ENCODE measurements around the gene PRR33. TPM values are rescaled to one million over a fixed set of nuclear protein-coding genes. Genes with fewer than 3 reads are reported as not detected.
A peak's percentile ranks its signal among the peaks of the same experiment; 100 is the strongest.
"Not testable (repeated sequence)": the region's sequence is repeated elsewhere in the genome, so short reads cannot be mapped to it uniquely, and the experiment has no call there.

Gene PRR33
- total RNA-seq, 2 donors from 2014 or later: not detected

- Mint-ChIP-seq H3K36me3 (ENCODE audit: insufficient read depth in 2 of 2) (no peaks in the 10 kb centered on the region), H3K27me3 (ENCODE audit: low read depth) (no peaks in the 10 kb centered on the region), H3K4me3 (no peak overlapping the region), H3K4me1 (ENCODE audit: low read depth) (peaks cover 9% of the 10 kb centered on the region), H3K9me3 (no peaks in the 10 kb centered on the region), H3K27ac (no peak overlapping the region)
- DNase-seq (peak in 1 of 2 donors; percentile 42), ATAC-seq (replicated peaks in 1 of 2) (no peak)
Observed at GRCh38 chr11:1876361-1877063, 15.2 kb downstream of the PRR33 start.

DNA sequence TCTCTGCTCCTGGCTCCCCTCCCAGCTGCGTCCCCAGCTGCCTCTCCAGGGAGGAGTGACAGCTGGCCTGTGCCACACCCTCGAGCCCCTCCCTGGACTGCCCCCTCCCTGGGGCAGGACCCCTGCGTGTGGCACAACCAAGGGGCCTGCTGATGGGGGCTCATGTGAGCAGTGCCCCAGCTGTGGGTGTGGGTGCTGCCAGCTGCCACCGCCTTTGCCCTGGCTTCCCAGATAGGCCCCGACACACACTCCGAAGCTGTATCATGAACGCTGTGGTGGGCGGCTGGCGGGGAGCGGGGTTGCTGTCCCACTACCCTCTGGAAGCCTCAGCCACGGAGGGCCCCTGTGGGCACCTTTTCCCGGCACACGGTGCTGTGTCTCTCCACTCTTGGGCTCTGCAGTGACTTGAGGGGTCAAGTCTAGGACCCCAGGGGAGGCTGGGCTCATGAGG lies 15.8 kb downstream of the PRR33 start:
- not testable (repeated sequence) for H3K27me3 Mint-ChIP-seq (ENCODE audit: low read depth); H3K27ac Mint-ChIP-seq; H3K4me3 Mint-ChIP-seq; H3K9me3 Mint-ChIP-seq; DNase-seq; H3K36me3 Mint-ChIP-seq (ENCODE audit: insufficient read depth in 2 of 2); ATAC-seq (replicated peaks in 1 of 2)
- peaks cover 12% of the 10 kb centered on the region for H3K4me1 Mint-ChIP-seq (ENCODE audit: low read depth)

- no peaks in the 10 kb centered on the region for H3K9me3 Mint-ChIP-seq
- H3K4me3 Mint-ChIP-seq: no peak overlapping the region
- H3K4me1 Mint-ChIP-seq (ENCODE audit: low read depth): peaks cover 18% of the 10 kb centered on the region
- DNase-seq: peak in 1 of 2 donors; percentile 1
- H3K36me3 Mint-ChIP-seq (ENCODE audit: insufficient read depth in 2 of 2): no peaks in the 10 kb centered on the region
- no peaks in the 10 kb centered on the region for H3K27me3 Mint-ChIP-seq (ENCODE audit: low read depth)
- H3K27ac Mint-ChIP-seq: no peak overlapping the region
- no peak for ATAC-seq (replicated peaks in 1 of 2)
Observed at GRCh38 chr11:1875093-1875850, 16.4 kb downstream of the PRR33 start.

GRCh38 chr11:1874441-1875092 lies 17.1 kb downstream of the PRR33 start:
- H3K4me3 Mint-ChIP-seq; H3K27me3 Mint-ChIP-seq (ENCODE audit: low read depth); ATAC-seq (replicated peaks in 1 of 2); H3K9me3 Mint-ChIP-seq; H3K36me3 Mint-ChIP-seq (ENCODE audit: insufficient read depth in 2 of 2); H3K27ac Mint-ChIP-seq: not testable (repeated sequence)
- H3K4me1 Mint-ChIP-seq (ENCODE audit: low read depth): peaks cover 22% of the 10 kb centered on the region
- DNase-seq: peak in 1 of 2 donors; percentile 0

- H3K27ac Mint-ChIP-seq; H3K36me3 Mint-ChIP-seq (ENCODE audit: insufficient read depth in 2 of 2); H3K9me3 Mint-ChIP-seq; H3K27me3 Mint-ChIP-seq (ENCODE audit: low read depth); H3K4me3 Mint-ChIP-seq; DNase-seq; ATAC-seq (replicated peaks in 1 of 2): not testable (repeated sequence)
- H3K4me1 Mint-ChIP-seq (ENCODE audit: low read depth): peaks cover 30% of the 10 kb centered on the region
Observed at GRCh38 chr11:1873813-1874150, 17.9 kb downstream of the PRR33 start.

DNA sequence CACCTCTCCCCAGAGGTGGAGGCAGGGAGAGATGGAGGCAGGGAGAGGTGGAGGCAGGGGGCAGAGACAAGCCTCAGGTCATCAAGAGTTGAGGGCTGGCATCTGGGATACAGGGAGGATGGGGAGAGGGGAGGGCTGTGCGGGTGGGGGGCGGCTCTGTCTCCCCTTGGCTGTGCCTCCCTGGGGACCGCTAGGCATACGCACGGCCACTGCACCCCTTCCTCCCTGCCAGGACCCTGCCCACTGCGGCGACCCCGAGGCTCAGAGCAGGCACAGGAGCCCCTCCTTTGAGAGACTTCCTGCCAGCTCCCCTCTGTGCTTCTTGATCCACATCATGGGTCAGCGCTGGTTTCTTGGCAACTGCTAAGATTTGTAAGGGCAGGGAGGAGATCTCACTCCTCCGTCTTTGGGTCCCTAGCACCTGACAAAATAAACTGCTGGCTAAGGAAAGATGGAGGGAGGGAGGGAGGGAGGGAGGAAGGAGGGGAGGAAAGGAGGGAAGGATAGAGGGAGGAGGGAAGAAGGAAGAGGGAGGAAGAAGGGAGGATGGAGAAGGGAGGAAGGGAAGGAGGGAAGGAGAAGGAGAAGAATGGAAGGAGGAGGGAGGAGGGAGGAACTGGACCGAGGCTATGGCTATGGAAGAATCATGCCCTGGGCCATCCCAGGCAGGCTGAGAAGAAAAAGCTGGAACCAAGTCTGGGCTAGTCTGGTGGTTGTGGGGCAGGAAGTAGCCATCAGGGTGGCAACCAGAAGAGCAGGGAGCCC lies 18.5 kb downstream of the PRR33 start:
- Mint-ChIP-seq H3K9me3 (no peaks in the 10 kb centered on the region), H3K4me1 (ENCODE audit: low read depth) (peaks cover 30% of the 10 kb centered on the region), H3K27ac (no peak overlapping the region), H3K36me3 (ENCODE audit: insufficient read depth in 2 of 2) (peaks cover 1 to 2% of the 10 kb centered on the region in 2 donors), H3K4me3 (no peak overlapping the region), H3K27me3 (ENCODE audit: low read depth) (no peaks in the 10 kb centered on the region)
- ATAC-seq (replicated peaks in 1 of 2) (no peak), DNase-seq (no peak)

- H3K4me1 Mint-ChIP-seq (ENCODE audit: low read depth): peaks cover 30% of the 10 kb centered on the region
- H3K27ac Mint-ChIP-seq: no peak overlapping the region
- no peaks in the 10 kb centered on the region for H3K9me3 Mint-ChIP-seq
- no peaks in the 10 kb centered on the region for H3K27me3 Mint-ChIP-seq (ENCODE audit: low read depth)
- H3K36me3 Mint-ChIP-seq (ENCODE audit: insufficient read depth in 2 of 2): peaks cover 1 to 2% of the 10 kb centered on the region in 2 donors
- no peak for ATAC-seq (replicated peaks in 1 of 2)
- DNase-seq: no peak
- H3K4me3 Mint-ChIP-seq: no peak overlapping the region
Observed at GRCh38 chr11:1872267-1872985, 19.3 kb downstream of the PRR33 start.

DNA sequence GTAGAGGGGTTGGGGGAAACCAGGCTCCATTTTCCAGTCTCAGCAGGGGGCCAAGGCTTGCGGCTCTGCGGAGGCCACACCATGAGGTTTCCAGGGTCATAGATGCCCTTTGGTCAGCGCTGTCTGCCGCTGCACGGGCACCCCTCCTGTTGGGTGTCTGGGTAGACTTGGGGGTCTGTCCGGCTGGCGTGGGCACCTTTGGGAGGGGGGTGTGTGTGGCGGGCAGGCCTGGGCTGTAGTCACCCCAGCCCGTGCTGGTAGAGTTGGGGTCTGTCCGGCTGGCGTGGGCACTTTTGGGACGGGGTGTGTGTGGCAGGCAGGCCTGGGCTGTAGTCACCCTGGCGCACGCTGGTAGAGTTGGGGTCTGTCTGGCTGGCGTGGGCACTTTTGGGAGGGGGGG lies 20.2 kb downstream of the PRR33 start:
- no peak for DNase-seq
- Mint-ChIP-seq H3K4me1 (ENCODE audit: low read depth) (peaks cover 30% of the 10 kb centered on the region), H3K4me3 (no peak overlapping the region), H3K27ac (no peak overlapping the region), H3K27me3 (ENCODE audit: low read depth) (no peaks in the 10 kb centered on the region), H3K9me3 (no peaks in the 10 kb centered on the region), H3K36me3 (ENCODE audit: insufficient read depth in 2 of 2) (peaks cover 1 to 2% of the 10 kb centered on the region in 2 donors)
- no peak for ATAC-seq (replicated peaks in 1 of 2)

- Mint-ChIP-seq H3K27ac (peak overlapping the region; percentile 36), H3K36me3 (ENCODE audit: insufficient read depth in 2 of 2) (peaks cover 1 to 2% of the 10 kb centered on the region in 2 donors), H3K9me3 (no peaks in the 10 kb centered on the region), H3K4me3 (peak overlapping the region; percentile 33 to 48), H3K4me1 (ENCODE audit: low read depth) (peaks cover 30% of the 10 kb centered on the region), H3K27me3 (ENCODE audit: low read depth) (no peaks in the 10 kb centered on the region)
- DNase-seq (no peak), ATAC-seq (replicated peaks in 1 of 2) (peak; percentile 53 to 54)
Observed at GRCh38 chr11:1870721-1871466, 20.8 kb downstream of the PRR33 start.

DNA sequence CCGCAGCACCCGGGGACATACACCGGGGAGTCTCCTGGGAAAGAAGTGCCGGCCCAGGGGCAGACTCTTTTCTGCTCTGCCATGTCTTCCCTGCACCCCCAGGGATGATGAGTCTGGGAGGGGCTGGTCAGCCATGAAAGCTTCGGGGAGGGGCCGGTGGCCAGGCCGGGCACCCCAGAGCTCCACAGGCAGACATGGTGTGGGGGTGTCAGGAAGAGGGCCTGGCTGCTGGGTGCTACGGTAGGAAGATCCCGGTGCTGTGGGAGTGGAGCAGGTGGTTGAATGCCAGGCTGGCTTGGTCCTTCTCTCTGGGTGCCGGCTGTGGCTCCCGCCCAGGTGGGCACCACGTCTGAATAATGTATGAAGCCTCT lies 21.4 kb downstream of the PRR33 start:
- Mint-ChIP-seq H3K36me3 (ENCODE audit: insufficient read depth in 2 of 2) (peaks cover 1 to 2% of the 10 kb centered on the region in 2 donors), H3K27me3 (ENCODE audit: low read depth) (no peaks in the 10 kb centered on the region), H3K4me3 (peak overlapping the region; percentile 33 to 48), H3K9me3 (no peaks in the 10 kb centered on the region), H3K4me1 (ENCODE audit: low read depth) (peaks cover 30% of the 10 kb centered on the region), H3K27ac (no peak overlapping the region)
- peak in 1 of 2 donors; percentile 7 for ATAC-seq (replicated peaks in 1 of 2)
- no peak for DNase-seq

DNA sequence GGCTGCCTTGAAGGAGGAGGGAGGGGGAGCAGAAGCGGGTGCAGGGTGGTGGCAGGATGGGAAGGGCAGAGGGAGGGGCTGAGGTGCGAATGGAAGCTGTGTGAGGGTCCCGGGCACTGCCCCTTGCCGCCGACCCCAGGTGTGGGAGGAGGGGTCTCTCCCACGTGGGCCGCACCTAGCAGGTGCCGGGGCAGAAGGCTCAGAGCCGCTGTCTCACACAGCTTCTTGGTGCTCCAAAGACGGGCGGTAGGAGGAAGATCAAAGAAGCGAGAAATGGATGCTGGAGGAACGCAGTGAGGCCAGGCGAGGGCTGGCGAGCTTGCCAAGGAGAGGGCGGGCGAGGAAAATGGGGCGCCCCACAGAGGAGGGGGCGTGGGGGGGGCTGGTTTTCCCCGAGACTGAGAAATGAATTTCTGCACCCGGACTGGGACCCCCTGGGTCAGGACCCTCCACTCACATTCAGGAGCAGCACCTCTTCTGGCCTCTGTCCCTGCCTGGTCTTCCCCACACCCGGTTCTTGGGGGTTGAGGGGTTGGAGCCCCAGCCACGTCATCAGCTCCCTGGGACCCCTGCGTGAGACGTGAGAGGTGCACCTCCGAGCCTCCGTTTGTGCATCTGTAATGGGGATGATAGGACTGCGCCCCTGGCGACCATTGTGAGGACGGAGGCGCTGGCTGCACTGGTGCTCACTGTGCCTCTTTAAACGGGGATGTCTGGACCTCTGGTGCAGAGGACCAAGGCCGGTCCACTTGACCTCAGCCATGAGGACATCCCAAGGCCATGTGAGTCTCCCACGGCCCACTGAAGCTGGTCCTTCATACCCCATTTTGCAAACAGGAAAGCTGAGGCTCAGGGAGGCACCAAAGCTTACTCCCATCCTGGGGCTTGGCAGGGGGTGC lies 22.0 kb downstream of the PRR33 start:
- Mint-ChIP-seq H3K36me3 (ENCODE audit: insufficient read depth in 2 of 2) (peaks cover 1 to 2% of the 10 kb centered on the region in 2 donors), H3K27me3 (ENCODE audit: low read depth) (no peaks in the 10 kb centered on the region), H3K4me3 (peak overlapping the region; percentile 33 to 57), H3K4me1 (ENCODE audit: low read depth) (peaks cover 30% of the 10 kb centered on the region), H3K9me3 (no peaks in the 10 kb centered on the region), H3K27ac (no peak overlapping the region)
- no peak for DNase-seq
- no peak for ATAC-seq (replicated peaks in 1 of 2)
